Fibroblast of lung (primary cell): Measurements from ENCODE around the gene CCDC187. TPM values are rescaled to one million over a fixed set of nuclear protein-coding genes. Genes with fewer than 3 reads are reported as not detected.

ENCODE experiments used
- DNase-seq, 2 donors: peaks; one replicate each; pipeline versions ENCODE4 v3.0.0 to v3.0.0-alpha.2; 2010; ENCODE audit warnings: low read depth in 2 of 2
- H2AFZ ChIP-seq: 2 replicates; pipeline ENCODE4 v1.5.1; 2012; ENCODE audit warnings: low read length, control low read depth, inconsistent platforms
- H3K27ac ChIP-seq: 2 replicates; pipeline ENCODE4 v1.5.1; 2011; ENCODE audit warnings: low read length, control low read depth; ENCODE audit not compliant: insufficient read depth
- H3K27me3 ChIP-seq: 2 replicates; pipeline ENCODE4 v1.5.1; 2011; ENCODE audit warnings: mild to moderate bottlenecking, low read length; ENCODE audit not compliant: control insufficient read depth, insufficient read depth
- H3K36me3 ChIP-seq: 2 replicates; pipeline ENCODE4 v1.5.1; 2011; ENCODE audit warnings: low read length; ENCODE audit not compliant: control insufficient read depth, insufficient read depth
- H3K4me1 ChIP-seq: 2 replicates; pipeline ENCODE4 v1.5.1; 2011; ENCODE audit warnings: low read length; ENCODE audit not compliant: control insufficient read depth, insufficient read depth; ENCODE audit errors: extremely low read depth
- H3K4me2 ChIP-seq: 2 replicates; pipeline ENCODE4 v1.5.1; 2011; ENCODE audit warnings: low read length, control low read depth; ENCODE audit not compliant: insufficient read depth; ENCODE audit errors: extremely low read depth
- H3K4me3 ChIP-seq, 4 experiments: fragments of 200-600 bp in 1 of 4; sonication (generic) in 1 of 4; replicated peaks in 1 of 4; 2 replicates each; pipeline ENCODE4 v1.5.1; 2011 to 2016; ENCODE audit warnings: low read length in 4 of 4, low read depth in 3 of 4, mild to moderate bottlenecking in 3 of 4, control low read depth in 2 of 4, inconsistent platforms in 1 of 4, mixed read lengths in 1 of 4; ENCODE audit not compliant: insufficient read depth in 1 of 4; ENCODE audit errors: control extremely low read depth in 1 of 4
- H3K79me2 ChIP-seq: 2 replicates; pipeline ENCODE4 v1.5.1; 2012; ENCODE audit warnings: mild to moderate bottlenecking, low read length, inconsistent platforms; ENCODE audit not compliant: control insufficient read depth, insufficient read depth
- H3K9ac ChIP-seq: 2 replicates; pipeline ENCODE4 v1.5.1; 2011; ENCODE audit warnings: mild to moderate bottlenecking, low read length, control low read depth; ENCODE audit not compliant: insufficient read depth
- H3K9me3 ChIP-seq: 2 replicates; pipeline ENCODE4 v1.5.1; 2012; ENCODE audit warnings: low read depth, low read length; ENCODE audit not compliant: control insufficient read depth, insufficient read depth
- H4K20me1 ChIP-seq: 2 replicates; pipeline ENCODE4 v1.5.1; 2011; ENCODE audit warnings: low read length; ENCODE audit not compliant: control insufficient read depth, insufficient read depth; ENCODE audit errors: extremely low read depth
- CTCF ChIP-seq, 2 donors: IDR thresholded peaks in 1 of 2; conservative IDR thresholded peaks in 1 of 2; 1 replicate in 1 of 2; 2 replicates in 1 of 2; pipeline ENCODE4 v1.5.1; 2011 to 2012; ENCODE audit warnings: low read length in 2 of 2, control low read depth in 1 of 2, inconsistent platforms in 1 of 2, low read depth in 1 of 2, mild to moderate bottlenecking in 1 of 2
- EZH2 ChIP-seq: IDR thresholded peaks from 2 replicates; pipeline ENCODE4 v1.5.1; 2012; ENCODE audit warnings: low read length, control low read depth, mild to moderate bottlenecking; ENCODE audit errors: missing control alignments
- polyA plus RNA-seq, 2 donors: library from polyadenylated mRNA; depleted of rRNA in 1 of 2; stranded (reverse) in 1 of 2; unstranded in 1 of 2; fragments of >200 nt; gene quantifications; 2 replicates each; pipeline ENCODE4 v1.2.1, GENCODE V29; 2011 to 2012; ENCODE audit warnings: missing spikeins in 1 of 2
- total RNA-seq: library from RNA; depleted of rRNA; stranded (reverse); fragments of >200 nt; gene quantifications from 2 replicates; pipeline ENCODE4 v1.2.1, GENCODE V29; 2014

The CCDC187 gene
- total and polyA plus RNA-seq, 2 donors (not counting 1 experiment from before 2014, with no cell fraction given) = not detected

- Histone ChIP-seq H3K79me2 (no peaks in the 10 kb centered on the region), H3K9me3 (peaks cover 4% of the 10 kb centered on the region), H3K9ac (no peak overlapping the region), H4K20me1 (no peaks in the 10 kb centered on the region), H3K36me3 (no peaks in the 10 kb centered on the region), H3K27ac (no peak overlapping the region), H3K27me3 (peaks cover 4% of the 10 kb centered on the region), H2AFZ (no peak overlapping the region), H3K4me1 (no peaks in the 10 kb centered on the region), H3K4me2 (no peak overlapping the region), H3K4me3 (no peak overlapping the region)
- TF ChIP-seq EZH2 (no peak), CTCF (conservative IDR thresholded peaks at IDR 0.05 in 1 of 2, IDR thresholded peaks at IDR 0.05 in 1 of 2; ENCODE audit: low read depth in 1 of 2, low read length in 2 of 2) (no peak)
- DNase-seq = no peak
These were observed 8.1 kb downstream of the CCDC187 start for GRCh38 chr9:136295542-136296433.

- H3K27ac ChIP-seq = no peak overlapping the region
- H3K9me3 ChIP-seq = peaks cover 4% of the 10 kb centered on the region
- no peak for TF ChIP-seq EZH2
- no peak for TF ChIP-seq CTCF (conservative IDR thresholded peaks at IDR 0.05 in 1 of 2, IDR thresholded peaks at IDR 0.05 in 1 of 2; ENCODE audit: low read depth in 1 of 2, low read length in 2 of 2)
- H3K4me2 ChIP-seq = no peak overlapping the region
- no peak for DNase-seq
- no peaks in the 10 kb centered on the region for H4K20me1 ChIP-seq
- no peaks in the 10 kb centered on the region for H3K79me2 ChIP-seq
- peaks cover 4% of the 10 kb centered on the region for H3K27me3 ChIP-seq
- H3K36me3 ChIP-seq = no peaks in the 10 kb centered on the region
- H3K4me1 ChIP-seq = no peaks in the 10 kb centered on the region
- no peak overlapping the region for H3K9ac ChIP-seq
- no peak overlapping the region for H2AFZ ChIP-seq
- H3K4me3 ChIP-seq = no peak overlapping the region
These were observed 8.8 kb downstream of the CCDC187 start for GRCh38 chr9:136295055-136295454.

GRCh38 chr9:136294437-136294836 lies 9.5 kb downstream of the CCDC187 start:
- Histone ChIP-seq H3K27ac (no peak overlapping the region), H2AFZ (no peak overlapping the region), H3K79me2 (no peaks in the 10 kb centered on the region), H3K4me1 (no peaks in the 10 kb centered on the region), H3K9me3 (peaks cover 4% of the 10 kb centered on the region), H4K20me1 (no peaks in the 10 kb centered on the region), H3K27me3 (peaks cover 4% of the 10 kb centered on the region), H3K4me2 (no peak overlapping the region), H3K4me3 (no peak overlapping the region), H3K36me3 (no peaks in the 10 kb centered on the region), H3K9ac (no peak overlapping the region)
- TF ChIP-seq EZH2 (no peak), CTCF (conservative IDR thresholded peaks at IDR 0.05 in 1 of 2, IDR thresholded peaks at IDR 0.05 in 1 of 2; ENCODE audit: low read depth in 1 of 2, low read length in 2 of 2) (no peak)
- DNase-seq = no peak
